CD8-positive, alpha-beta memory T cell (primary cell): ENCODE measurements around the gene KRTAP3-1. TPM values are rescaled to one million over a fixed set of nuclear protein-coding genes. Genes with fewer than 3 reads are reported as not detected.
"Not testable (repeated sequence)": the region's sequence is repeated elsewhere in the genome, so short reads cannot be mapped to it uniquely, and the experiment has no call there.

ENCODE experiments used
- CTCF ChIA-PET: fragments of 350-600 bp; sonication (Branson Sonifier 250); formaldehyde crosslinking; loops from one replicate; lab custom pipeline; 2021; ENCODE audit warnings: antibody characterized with exemption; lab: Charles Lee
- POLR2A ChIA-PET: fragments of 350-600 bp; sonication (Branson Sonifier 250); formaldehyde crosslinking; loops from one replicate; lab custom pipeline; 2021; ENCODE audit warnings: antibody characterized with exemption; lab: Charles Lee
- DNase-seq, 5 donors: peaks; one replicate each; pipeline versions ENCODE4 v3.0.0 to v3.0.0-alpha.2; 2020 to 2022; ENCODE audit warnings: mixed read lengths in 1 of 5
- H3K27ac ChIP-seq: one replicate; pipeline ENCODE4 v1.7.0; 2013; ENCODE audit warnings: low read depth, mild to moderate bottlenecking, low read length, moderate library complexity
- H3K27me3 ChIP-seq: 2 replicates; pipeline ENCODE4 v1.7.0; 2013; ENCODE audit warnings: low read length, mild to moderate bottlenecking; ENCODE audit not compliant: insufficient read depth, poor library complexity, severe bottlenecking
- H3K36me3 ChIP-seq: 2 replicates; pipeline ENCODE4 v1.7.0; 2013; ENCODE audit warnings: mild to moderate bottlenecking, low read length, moderate library complexity; ENCODE audit not compliant: insufficient read depth
- H3K4me1 ChIP-seq: 2 replicates; pipeline ENCODE4 v1.7.0; 2013; ENCODE audit warnings: mild to moderate bottlenecking, low read length, moderate library complexity; ENCODE audit not compliant: insufficient read depth
- H3K4me3 ChIP-seq: 2 replicates; pipeline ENCODE4 v1.7.0; 2013; ENCODE audit warnings: mild to moderate bottlenecking, low read length
- H3K9me3 ChIP-seq: 2 replicates; pipeline ENCODE4 v1.7.0; 2013; ENCODE audit warnings: mild to moderate bottlenecking, low read length
- H3K27ac Mint-ChIP-seq, 8 donors: one replicate each; pipeline ENCODE4 v1.8.0; 2020 to 2021; ENCODE audit warnings: mixed read lengths in 8 of 8, mild to moderate bottlenecking in 6 of 8, inconsistent platforms in 3 of 8, moderate library complexity in 3 of 8
- H3K27me3 Mint-ChIP-seq, 2 donors: one replicate each; pipeline ENCODE4 v1.8.0; 2020 to 2021; ENCODE audit warnings: mixed read lengths in 2 of 2, mild to moderate bottlenecking in 1 of 2, moderate library complexity in 1 of 2
- H3K36me3 Mint-ChIP-seq, 3 donors: one replicate each; pipeline ENCODE4 v1.8.0; 2020 to 2021; ENCODE audit warnings: mixed read lengths in 3 of 3, inconsistent platforms in 1 of 3, mild to moderate bottlenecking in 1 of 3
- H3K4me1 Mint-ChIP-seq, 3 donors: one replicate each; pipeline ENCODE4 v1.8.0; 2020 to 2021; ENCODE audit warnings: mixed read lengths in 3 of 3, inconsistent platforms in 1 of 3, mild to moderate bottlenecking in 1 of 3
- H3K4me3 Mint-ChIP-seq, 7 donors: one replicate each; pipeline ENCODE4 v1.8.0; 2020 to 2021; ENCODE audit warnings: mixed read lengths in 7 of 7, mild to moderate bottlenecking in 6 of 7, moderate library complexity in 4 of 7, inconsistent platforms in 2 of 7
- H3K9me3 Mint-ChIP-seq, 5 donors: one replicate each; pipeline ENCODE4 v1.8.0; 2020 to 2022; ENCODE audit warnings: mixed read lengths in 5 of 5, mild to moderate bottlenecking in 3 of 5, moderate library complexity in 2 of 5, inconsistent platforms in 1 of 5
- polyA plus RNA-seq: library from polyadenylated mRNA; unstranded; fragments of 300-500 nt; fragmentation: Illumina TruSeq; gene quantifications from one replicate; pipeline ENCODE4 v1.2.3, GENCODE V29; 2021
- total RNA-seq, 2 experiments: library from RNA; stranded (reverse); gene quantifications; one replicate each; pipeline ENCODE4 v1.2.3, GENCODE V29; 2021

Gene KRTAP3-1
- total and polyA plus RNA-seq, 3 experiments from 2014 or later: not detected

- H3K4me1 Mint-ChIP-seq, H3K36me3 ChIP-seq, H3K4me3 Mint-ChIP-seq, H3K36me3 Mint-ChIP-seq, CTCF ChIA-PET, H3K4me1 ChIP-seq, POLR2A ChIA-PET, H3K27ac ChIP-seq, H3K4me3 ChIP-seq, H3K27me3 ChIP-seq, DNase-seq, H3K9me3 ChIP-seq: not testable (repeated sequence)
- Mint-ChIP-seq H3K27me3 (peaks cover 10 to 42% of the 10 kb centered on the region in 2 donors), H3K9me3 (peaks cover 0 to 12% (median 4%) of the 10 kb centered on the region in 5 donors), H3K27ac (peak within 1 kb of the TSS in 1 of 8 donors; percentile 34)
Measured at GRCh38 chr17:41046735-41047465, 38.0 kb upstream of the KRTAP3-1 start, which contains the start of gene KRTAP2-1. KRTAP2-1 (minus strand) TSS chr17:41047316; CDS start chr17:41047267, 49 bp downstream.

- H3K9me3 ChIP-seq: no peaks in the 10 kb centered on the region
- no peaks in the 10 kb centered on the region for H3K4me1 ChIP-seq
- H3K27me3 ChIP-seq: no peaks in the 10 kb centered on the region
- H3K36me3 Mint-ChIP-seq: no peaks in the 10 kb centered on the region
- ChIA-PET CTCF (no interaction called here), POLR2A (no interaction called here)
- H3K4me3 Mint-ChIP-seq: no peak overlapping the region
- H3K9me3 Mint-ChIP-seq: peaks cover 0 to 12% (median 4%) of the 10 kb centered on the region in 5 donors
- no peak overlapping the region for H3K27ac ChIP-seq
- peaks cover 10 to 26% of the 10 kb centered on the region in 2 donors for H3K27me3 Mint-ChIP-seq
- no peak for DNase-seq
- H3K27ac Mint-ChIP-seq: no peak overlapping the region
- H3K4me3 ChIP-seq: no peak overlapping the region
- H3K4me1 Mint-ChIP-seq: peaks cover 0 to 4% (median 4%) of the 10 kb centered on the region in 3 donors
- no peaks in the 10 kb centered on the region for H3K36me3 ChIP-seq
Measured at GRCh38 chr17:41042953-41043352, 34.0 kb upstream of the KRTAP3-1 start.

- H3K9me3 Mint-ChIP-seq: peaks cover 0 to 12% (median 4%) of the 10 kb centered on the region in 5 donors
- DNase-seq, H3K27ac Mint-ChIP-seq, H3K4me3 ChIP-seq, H3K27me3 ChIP-seq, H3K36me3 Mint-ChIP-seq, H3K9me3 ChIP-seq, H3K27ac ChIP-seq, H3K4me1 Mint-ChIP-seq, H3K4me3 Mint-ChIP-seq, H3K36me3 ChIP-seq, CTCF ChIA-PET, H3K4me1 ChIP-seq, POLR2A ChIA-PET: not testable (repeated sequence)
- peaks cover under 1 to 20% of the 10 kb centered on the region in 2 donors for H3K27me3 Mint-ChIP-seq
Measured at GRCh38 chr17:41040783-41041571, 32.0 kb upstream of the KRTAP3-1 start, which contains the start of gene KRTAP1-1. KRTAP1-1 (minus strand) TSS chr17:41041450; CDS start chr17:41041397, 53 bp downstream.

GRCh38 chr17:41037853-41038350 lies 29.0 kb upstream of the KRTAP3-1 start:
- DNase-seq: no peak

GRCh38 chr17:41034346-41034935 lies 25.5 kb upstream of the KRTAP3-1 start, which contains the start of gene KRTAP1-3:
KRTAP1-3 (minus strand) TSS chr17:41034874; CDS start chr17:41034821, 53 bp downstream.
- DNase-seq, H3K4me1 ChIP-seq, CTCF ChIA-PET, H3K9me3 Mint-ChIP-seq, H3K9me3 ChIP-seq, H3K36me3 ChIP-seq, POLR2A ChIA-PET, H3K4me3 ChIP-seq, H3K36me3 Mint-ChIP-seq, H3K4me3 Mint-ChIP-seq, H3K27ac ChIP-seq, H3K4me1 Mint-ChIP-seq, H3K27me3 ChIP-seq: not testable (repeated sequence)
- H3K27me3 Mint-ChIP-seq: peaks cover 7 to 43% of the 10 kb centered on the region in 2 donors
- peak within 1 kb of the TSS in 3 of 8 donors; percentile 17 to 59 (median 22) for H3K27ac Mint-ChIP-seq

More at GRCh38 chr17:41037853-41038350, 29.0 kb upstream of the KRTAP3-1 start:
- no peak overlapping the region for H3K4me3 ChIP-seq
- H3K27me3 Mint-ChIP-seq: peaks cover 1 to 25% of the 10 kb centered on the region in 2 donors
- no peaks in the 10 kb centered on the region for H3K36me3 ChIP-seq
- no peaks in the 10 kb centered on the region for H3K4me1 Mint-ChIP-seq
- ChIA-PET CTCF (no interaction called here), POLR2A (no interaction called here)
- no peaks in the 10 kb centered on the region for H3K27me3 ChIP-seq
- H3K36me3 Mint-ChIP-seq: no peaks in the 10 kb centered on the region
- no peaks in the 10 kb centered on the region for H3K4me1 ChIP-seq
- no peak overlapping the region for H3K4me3 Mint-ChIP-seq
- H3K27ac ChIP-seq: no peak overlapping the region
- H3K9me3 Mint-ChIP-seq: peaks cover 0 to 5% (median 0%) of the 10 kb centered on the region in 5 donors
- H3K27ac Mint-ChIP-seq: no peak overlapping the region
- H3K9me3 ChIP-seq: no peaks in the 10 kb centered on the region

- ChIA-PET CTCF (no interaction called here), POLR2A (interaction anchor here (0.6 kb wide), 1 partner anchor 512 kb away, joined by 4 read pairs; no protein-coding TSS in a partner anchor)
- no peak within 1 kb of the TSS for H3K4me3 Mint-ChIP-seq
Measured at GRCh38 chr17:41029633-41030245, 20.8 kb upstream of the KRTAP3-1 start, which contains the start of gene KRTAP1-4. KRTAP1-4 (minus strand) TSS chr17:41030195; CDS start chr17:41030078, 117 bp downstream.

GRCh38 chr17:41026715-41027471 lies 18.0 kb upstream of the KRTAP3-1 start, which contains the start of gene KRTAP1-5:
KRTAP1-5 (minus strand) TSS chr17:41027208; CDS start chr17:41027155, 53 bp downstream.
- no peak within 1 kb of the TSS for H3K4me3 ChIP-seq
- H3K27me3 ChIP-seq: no peaks in the 10 kb centered on the region
- H3K9me3 ChIP-seq: no peaks in the 10 kb centered on the region
- no peak within 1 kb of the TSS for H3K27ac Mint-ChIP-seq
- H3K4me1 ChIP-seq: no peaks in the 10 kb centered on the region
- H3K36me3 ChIP-seq: no peaks in the 10 kb centered on the region
- H3K4me1 Mint-ChIP-seq: no peaks in the 10 kb centered on the region
- ChIA-PET POLR2A (no interaction called here), CTCF (no interaction called here)
- no peak within 1 kb of the TSS for H3K27ac ChIP-seq
- peaks cover 12 to 78% of the 10 kb centered on the region in 2 donors for H3K27me3 Mint-ChIP-seq
- peaks cover 0 to 4% (median 0%) of the 10 kb centered on the region in 3 donors for H3K36me3 Mint-ChIP-seq
- no peaks in the 10 kb centered on the region for H3K9me3 Mint-ChIP-seq
- H3K4me3 Mint-ChIP-seq: no peak within 1 kb of the TSS
- DNase-seq: no peak

More at GRCh38 chr17:41029633-41030245, 20.8 kb upstream of the KRTAP3-1 start, which contains the start of gene KRTAP1-4:
- Histone ChIP-seq H3K27me3 (no peaks in the 10 kb centered on the region), H3K4me3 (no peak within 1 kb of the TSS), H3K9me3 (no peaks in the 10 kb centered on the region), H3K27ac (no peak within 1 kb of the TSS), H3K36me3 (no peaks in the 10 kb centered on the region), H3K4me1 (no peaks in the 10 kb centered on the region)
- H3K36me3 Mint-ChIP-seq: no peaks in the 10 kb centered on the region
- H3K9me3 Mint-ChIP-seq: no peaks in the 10 kb centered on the region
- H3K27me3 Mint-ChIP-seq: peaks cover 11 to 65% of the 10 kb centered on the region in 2 donors
- no peak for DNase-seq
- H3K4me1 Mint-ChIP-seq: no peaks in the 10 kb centered on the region
- no peak within 1 kb of the TSS for H3K27ac Mint-ChIP-seq
